ENCODE results near the gene GEMIN5. TPM values are rescaled to one million over a fixed set of nuclear protein-coding genes. Genes with fewer than 3 reads are reported as not detected.

The GEMIN5 gene
- total and polyA plus RNA-seq, 2 of the 13 experiments (the other 11 are each of a cell fraction or from before 2014, with no cell fraction given): 6.6 to 28.6 TPM

DNA sequence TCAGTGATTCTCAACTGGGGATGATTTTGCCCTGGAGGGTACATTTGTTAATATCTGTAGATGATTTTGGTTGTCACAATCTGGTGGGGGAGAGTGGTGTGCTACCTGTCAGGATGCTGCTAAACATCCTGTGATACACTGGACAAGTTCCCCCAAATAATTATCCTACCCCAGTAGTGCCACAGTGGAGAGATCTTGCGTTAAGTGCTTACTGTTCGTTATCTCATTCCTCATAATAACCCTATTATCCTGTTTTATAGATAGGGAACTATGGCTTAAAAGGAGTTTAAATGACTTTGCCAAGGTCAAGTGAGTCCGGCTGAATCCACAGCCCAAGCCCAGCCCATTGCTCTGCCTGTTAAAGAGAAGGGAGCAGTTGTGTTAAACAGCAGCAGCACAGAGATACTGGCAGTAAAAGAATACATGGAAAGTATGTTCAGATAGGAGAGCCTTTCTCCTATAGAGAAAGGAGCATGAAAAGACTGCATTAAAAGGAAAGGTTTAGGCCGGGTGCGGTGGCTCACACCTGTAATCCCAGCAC lies 64.2 kb downstream of the GEMIN5 start:
- Histone ChIP-seq H3K36me3 (replicated peaks in 1 of 2; ENCODE audit: control insufficient read depth in 1 of 2, insufficient read depth in 2 of 2, low read length in 2 of 2) (peaks cover 14 to 54% of the 10 kb centered on the region in 2 experiments), H3K4me2 (ENCODE audit: low read depth, low read length) (no peak overlapping the region), H4K20me1 (ENCODE audit: insufficient read depth, low read length) (no peaks in the 10 kb centered on the region), H3K9ac (ENCODE audit: insufficient read depth, low read depth, low read length) (no peak overlapping the region), H3K27me3 (ENCODE audit: control insufficient read depth in 1 of 2, insufficient read depth in 2 of 2, low read length in 2 of 2) (no peaks in the 10 kb centered on the region), H2AFZ (ENCODE audit: low read length) (no peak overlapping the region), H3K9me3 (ENCODE audit: low read length) (peaks cover 9% of the 10 kb centered on the region), H3K4me1 (ENCODE audit: insufficient read depth, low read length) (no peaks in the 10 kb centered on the region), H3K79me2 (ENCODE audit: insufficient read depth, low read length) (no peaks in the 10 kb centered on the region), H3K27ac (ENCODE audit: extremely low read length, insufficient read depth, low read length) (no peak overlapping the region), H3K4me3 (replicated peaks in 1 of 3; ENCODE audit: insufficient read depth in 1 of 3, low read depth in 2 of 3, low read length in 3 of 3) (no peak overlapping the region)
- intact Hi-C loops (cut with micrococcal nuclease; ENCODE audit: unreplicated experiment) (no loop called here), in situ Hi-C loops (cut with HindIII; ENCODE audit: extremely low pct_ligation_motif_present, low pct_unique_long_range_greater_than_20kb) (no loop called here)
- TF ChIP-seq ZFP90 (CRISPR knock-in tag; IDR thresholded peaks at IDR 0.05; ENCODE audit: borderline replicate concordance): no peak
- no peak for TF ChIP-seq ZNF572 (CRISPR knock-in tag; IDR thresholded peaks at IDR 0.05)
- TF ChIP-seq RFX3 (CRISPR knock-in tag; IDR thresholded peaks at IDR 0.05): no peak
- TF ChIP-seq ZNF556 (CRISPR knock-in tag; IDR thresholded peaks at IDR 0.05; ENCODE audit: borderline replicate concordance): no peak
- no peak for TF ChIP-seq STAT5B (CRISPR knock-in tag; IDR thresholded peaks at IDR 0.05)
- no peak for TF ChIP-seq SAP130 (CRISPR knock-in tag; IDR thresholded peaks at IDR 0.05; ENCODE audit: low read depth)
- no peak for TF ChIP-seq SRSF9 (IDR thresholded peaks at IDR 0.05; ENCODE audit: borderline replicate concordance, insufficient read depth, low read depth, low read length, poor library complexity, severe bottlenecking)
- TF ChIP-seq JARID2 (CRISPR knock-in tag; IDR thresholded peaks at IDR 0.05; ENCODE audit: insufficient replicate concordance): no peak
- no peak for TF ChIP-seq GATAD1 (CRISPR knock-in tag; IDR thresholded peaks at IDR 0.05)
- no peak for TF ChIP-seq KDM1A (CRISPR knock-in tag; IDR thresholded peaks at IDR 0.05)
- no peak for TF ChIP-seq SNAPC5 (CRISPR knock-in tag; IDR thresholded peaks at IDR 0.05; ENCODE audit: borderline replicate concordance)
- TF ChIP-seq ELK4 (CRISPR knock-in tag; IDR thresholded peaks at IDR 0.05; ENCODE audit: borderline replicate concordance): no peak
- no peak for TF ChIP-seq ZNF138 (CRISPR knock-in tag; IDR thresholded peaks at IDR 0.05; ENCODE audit: low read depth)
- no peak for TF ChIP-seq ZNF577 (CRISPR knock-in tag; IDR thresholded peaks at IDR 0.05; ENCODE audit: borderline replicate concordance, low read depth)
- TF ChIP-seq HDAC2 (CRISPR knock-in tag; IDR thresholded peaks at IDR 0.05): no peak
- no peak for TF ChIP-seq ZNF232 (CRISPR knock-in tag; IDR thresholded peaks at IDR 0.05; ENCODE audit: borderline replicate concordance)
- TF ChIP-seq, protein P1, sequence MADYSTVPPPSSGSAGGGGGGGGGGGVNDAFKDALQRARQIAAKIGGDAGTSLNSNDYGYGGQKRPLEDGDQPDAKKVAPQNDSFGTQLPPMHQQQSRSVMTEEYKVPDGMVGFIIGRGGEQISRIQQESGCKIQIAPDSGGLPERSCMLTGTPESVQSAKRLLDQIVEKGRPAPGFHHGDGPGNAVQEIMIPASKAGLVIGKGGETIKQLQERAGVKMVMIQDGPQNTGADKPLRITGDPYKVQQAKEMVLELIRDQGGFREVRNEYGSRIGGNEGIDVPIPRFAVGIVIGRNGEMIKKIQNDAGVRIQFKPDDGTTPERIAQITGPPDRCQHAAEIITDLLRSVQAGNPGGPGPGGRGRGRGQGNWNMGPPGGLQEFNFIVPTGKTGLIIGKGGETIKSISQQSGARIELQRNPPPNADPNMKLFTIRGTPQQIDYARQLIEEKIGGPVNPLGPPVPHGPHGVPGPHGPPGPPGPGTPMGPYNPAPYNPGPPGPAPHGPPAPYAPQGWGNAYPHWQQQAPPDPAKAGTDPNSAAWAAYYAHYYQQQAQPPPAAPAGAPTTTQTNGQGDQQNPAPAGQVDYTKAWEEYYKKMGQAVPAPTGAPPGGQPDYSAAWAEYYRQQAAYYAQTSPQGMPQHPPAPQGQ (CRISPR knock-in tag; IDR thresholded peaks at IDR 0.05; ENCODE audit: borderline replicate concordance): no peak
- FAIRE-seq (no peak), DNase-seq (ENCODE audit: low spot score) (no peak), ATAC-seq (no peak)
- 95% methylated on average over 5 of the region's 5 CpGs for WGBS (ENCODE audit: low lambda C conversion rate)
- ChIA-PET CTCF (ENCODE audit: low intra/inter-chr PET ratio, low total read pairs) (no interaction called here), POLR2A (no interaction called here)
- no TSS peak for BruUV-seq (replicated peaks)

All from HepG2 (cell line).